ENCODE data around the gene MUC5B. TPM values are rescaled to one million over a fixed set of nuclear protein-coding genes. Genes with fewer than 3 reads are reported as not detected.

Gene MUC5B
- total and polyA plus RNA-seq, 2 experiments from 2014 or later: not detected

GRCh38 chr11:1288426-1289151 is 65.7 kb downstream of the MUC5B start:
- Histone ChIP-seq H3K4me2 (ENCODE audit: unreplicated experiment) (no peak overlapping the region), H3K9me3 (ENCODE audit: low read depth) (no peaks in the 10 kb centered on the region), H4K20me1 (ENCODE audit: insufficient read depth) (no peaks in the 10 kb centered on the region), H3K27me3 (replicated peaks; ENCODE audit: insufficient read depth) (no peaks in the 10 kb centered on the region), H3K9me2 (ENCODE audit: insufficient read depth) (no peaks in the 10 kb centered on the region), H3K79me2 (ENCODE audit: insufficient read depth) (peaks cover 23% of the 10 kb centered on the region), H3K27ac (no peak overlapping the region), H2AFZ (no peak overlapping the region), H3K4me1 (ENCODE audit: insufficient read depth) (no peaks in the 10 kb centered on the region), H3K4me3 (no peak overlapping the region), H3K36me3 (ENCODE audit: low read depth) (no peaks in the 10 kb centered on the region), H3K9ac (no peak overlapping the region), H3F3A (ENCODE audit: insufficient read depth) (no peaks in the 10 kb centered on the region)
- DNase-seq: no peak
- TF ChIP-seq EZH2phosphoT487 (IDR thresholded peaks at IDR 0.05; ENCODE audit: insufficient read depth, low read depth): no peak
- TF ChIP-seq EZH2 (IDR thresholded peaks at IDR 0.05; ENCODE audit: insufficient read depth, poor library complexity, severe bottlenecking): no peak
- in situ Hi-C loops (cut with MboI): no loop called here
- 87 to 92% methylated on average over 14 to 30 of the region's 30 CpGs for WGBS, 2 experiments (ENCODE audit: low coverage in 1 of 2, low lambda C conversion rate in 2 of 2, missing lambda C conversion rate in 2 of 2)

GRCh38 chr11:1289211-1289935 is 66.5 kb downstream of the MUC5B start:
- Histone ChIP-seq H4K20me1 (ENCODE audit: insufficient read depth) (no peaks in the 10 kb centered on the region), H3K4me3 (no peak overlapping the region), H3K79me2 (ENCODE audit: insufficient read depth) (peaks cover 23% of the 10 kb centered on the region), H3K27me3 (replicated peaks; ENCODE audit: insufficient read depth) (no peaks in the 10 kb centered on the region), H3F3A (ENCODE audit: insufficient read depth) (no peaks in the 10 kb centered on the region), H2AFZ (no peak overlapping the region), H3K9me2 (ENCODE audit: insufficient read depth) (no peaks in the 10 kb centered on the region), H3K9ac (no peak overlapping the region), H3K36me3 (ENCODE audit: low read depth) (no peaks in the 10 kb centered on the region), H3K4me2 (ENCODE audit: unreplicated experiment) (no peak overlapping the region), H3K4me1 (ENCODE audit: insufficient read depth) (no peaks in the 10 kb centered on the region), H3K27ac (no peak overlapping the region), H3K9me3 (ENCODE audit: low read depth) (no peaks in the 10 kb centered on the region)
- in situ Hi-C loops (cut with MboI): no loop called here
- 96 to 98% methylated on average over 31 to 33 of the region's 33 CpGs for WGBS, 2 experiments (ENCODE audit: low coverage in 1 of 2, low lambda C conversion rate in 2 of 2, missing lambda C conversion rate in 2 of 2)
- DNase-seq: no peak
- TF ChIP-seq EZH2phosphoT487 (IDR thresholded peaks at IDR 0.05; ENCODE audit: insufficient read depth, low read depth) (no peak), EZH2 (IDR thresholded peaks at IDR 0.05; ENCODE audit: insufficient read depth, poor library complexity, severe bottlenecking) (no peak)

GRCh38 chr11:1290052-1291040 is 67.5 kb downstream of the MUC5B start:
- Histone ChIP-seq H3K9me3 (ENCODE audit: low read depth) (no peaks in the 10 kb centered on the region), H3K9ac (no peak overlapping the region), H2AFZ (no peak overlapping the region), H3K27ac (no peak overlapping the region), H3F3A (ENCODE audit: insufficient read depth) (no peaks in the 10 kb centered on the region), H3K4me3 (no peak overlapping the region), H3K36me3 (ENCODE audit: low read depth) (no peaks in the 10 kb centered on the region), H3K4me1 (ENCODE audit: insufficient read depth) (no peaks in the 10 kb centered on the region), H3K27me3 (replicated peaks; ENCODE audit: insufficient read depth) (no peaks in the 10 kb centered on the region), H3K4me2 (ENCODE audit: unreplicated experiment) (no peak overlapping the region), H3K9me2 (ENCODE audit: insufficient read depth) (no peaks in the 10 kb centered on the region), H3K79me2 (ENCODE audit: insufficient read depth) (peaks cover 28% of the 10 kb centered on the region), H4K20me1 (ENCODE audit: insufficient read depth) (no peaks in the 10 kb centered on the region)
- in situ Hi-C loops (cut with MboI): no loop called here
- 92 to 93% methylated on average over 43 of the region's 43 CpGs for WGBS, 2 experiments (ENCODE audit: low coverage in 1 of 2, low lambda C conversion rate in 2 of 2, missing lambda C conversion rate in 2 of 2)
- DNase-seq: no peak
- TF ChIP-seq EZH2phosphoT487 (IDR thresholded peaks at IDR 0.05; ENCODE audit: insufficient read depth, low read depth) (no peak), EZH2 (IDR thresholded peaks at IDR 0.05; ENCODE audit: insufficient read depth, poor library complexity, severe bottlenecking) (no peak)
